UCSD-AML1 (cell line): ENCODE data around the gene APLNR.

ENCODE experiments used
- DNase-seq: peaks from one replicate; lab custom pipeline; 2025; ENCODE audit not compliant: unreplicated experiment; lab: John Stamatoyannopoulos, UW

APLNR gene

DNA sequence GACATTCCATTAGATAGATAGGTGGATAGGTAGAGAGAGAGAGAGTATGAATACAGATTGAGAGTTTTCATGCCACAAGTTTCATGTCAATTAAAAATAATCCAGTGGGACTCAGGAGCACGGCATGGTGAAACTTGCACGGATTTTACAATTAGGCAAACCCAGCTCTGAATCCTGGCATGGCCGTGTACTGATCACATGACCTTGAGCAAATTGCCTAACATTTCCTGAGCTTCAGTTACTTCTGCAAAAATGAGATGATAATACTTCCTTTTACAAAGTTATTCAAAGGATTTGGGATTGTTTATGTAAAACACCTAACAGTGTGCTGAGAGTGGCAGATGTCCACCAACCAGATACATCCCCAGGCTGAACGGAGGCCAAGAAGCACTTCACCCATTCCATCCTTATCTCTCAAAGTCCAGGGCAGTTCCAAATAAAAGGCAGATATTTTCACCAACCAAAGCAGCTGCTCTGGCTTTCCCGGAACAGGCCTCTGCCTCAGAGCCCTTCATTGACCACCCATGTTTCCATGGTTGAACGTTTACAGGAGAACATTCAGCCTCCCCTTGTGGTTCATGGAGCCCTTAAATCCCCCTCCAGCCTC lies 17.9 kb downstream of the APLNR start:
- DNase-seq, result no peak

DNA sequence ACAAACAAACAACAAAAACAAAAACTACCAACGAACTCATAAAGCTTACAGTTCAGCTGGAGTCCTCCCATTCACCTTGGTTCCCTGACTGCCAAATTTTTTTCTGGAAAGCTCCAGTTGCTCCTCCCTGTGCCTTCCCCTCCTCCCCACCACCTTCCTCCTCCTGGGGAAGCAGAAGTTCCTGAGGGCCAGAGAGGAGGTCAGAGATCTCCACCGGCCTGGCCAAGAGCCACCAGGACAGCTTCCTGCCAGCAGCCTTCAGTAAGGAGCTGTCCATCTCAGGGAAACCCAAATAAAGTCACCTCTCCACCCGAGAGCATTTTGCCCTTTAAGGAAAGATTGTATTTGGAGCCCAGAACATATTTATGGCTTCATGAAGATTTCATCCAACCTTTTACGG lies 20.0 kb downstream of the APLNR start:
- DNase-seq, result no peak

DNA sequence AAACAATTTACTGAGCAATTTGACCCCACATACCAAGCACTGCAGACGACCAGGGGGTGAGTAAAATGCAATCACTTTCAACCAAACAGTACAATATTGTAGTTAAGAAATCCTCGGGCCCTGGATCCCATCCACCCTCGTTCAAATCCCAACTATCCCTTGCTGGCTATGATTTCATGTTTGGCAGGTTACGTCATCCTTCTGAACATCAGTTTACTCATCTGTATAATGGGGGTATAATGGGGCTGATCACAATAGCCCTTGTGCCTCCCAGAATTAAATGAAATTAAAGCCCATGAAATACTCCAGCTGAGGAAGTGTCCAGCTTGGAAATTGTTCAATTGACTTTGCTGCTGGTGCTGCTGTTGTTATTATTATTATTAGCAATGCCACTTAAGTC lies 20.6 kb downstream of the APLNR start:
- DNase-seq, result no peak

DNA sequence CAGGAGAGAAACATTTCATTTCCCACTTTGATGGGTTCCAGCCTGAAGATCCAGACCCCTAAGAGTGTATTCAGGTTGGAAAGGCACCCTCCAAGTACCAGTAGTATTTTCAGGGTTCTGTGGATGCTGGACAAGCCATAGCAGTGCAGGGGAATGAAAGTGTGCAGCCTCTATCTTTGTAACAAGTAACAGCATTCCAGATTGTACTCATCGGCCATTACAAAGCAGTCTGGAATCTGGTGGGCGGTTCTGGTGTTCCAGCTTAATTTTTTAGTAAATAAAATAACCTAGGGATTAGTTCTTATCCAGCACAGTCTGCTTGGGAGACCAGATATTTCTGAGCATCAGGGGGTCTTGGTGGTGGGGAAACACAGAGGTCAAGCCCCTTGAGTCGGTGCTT lies 22.6 kb downstream of the APLNR start:
- DNase-seq, result no peak

DNA sequence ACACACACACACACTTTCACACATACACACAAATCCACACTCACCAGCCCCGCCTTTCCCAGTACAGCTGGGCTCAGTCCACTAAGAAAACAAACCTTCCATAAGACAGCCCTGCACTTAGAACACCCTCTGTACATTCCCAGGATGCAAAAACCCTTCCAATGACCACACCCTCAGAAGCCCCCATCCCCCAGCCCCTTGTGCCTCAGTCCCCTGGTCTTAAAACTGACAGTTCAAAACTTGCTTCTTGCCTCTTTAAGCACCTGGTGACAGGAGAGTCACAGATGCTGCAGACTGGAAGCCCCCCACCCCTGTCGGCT lies 23.0 kb downstream of the APLNR start:
- DNase-seq, result no peak

DNA sequence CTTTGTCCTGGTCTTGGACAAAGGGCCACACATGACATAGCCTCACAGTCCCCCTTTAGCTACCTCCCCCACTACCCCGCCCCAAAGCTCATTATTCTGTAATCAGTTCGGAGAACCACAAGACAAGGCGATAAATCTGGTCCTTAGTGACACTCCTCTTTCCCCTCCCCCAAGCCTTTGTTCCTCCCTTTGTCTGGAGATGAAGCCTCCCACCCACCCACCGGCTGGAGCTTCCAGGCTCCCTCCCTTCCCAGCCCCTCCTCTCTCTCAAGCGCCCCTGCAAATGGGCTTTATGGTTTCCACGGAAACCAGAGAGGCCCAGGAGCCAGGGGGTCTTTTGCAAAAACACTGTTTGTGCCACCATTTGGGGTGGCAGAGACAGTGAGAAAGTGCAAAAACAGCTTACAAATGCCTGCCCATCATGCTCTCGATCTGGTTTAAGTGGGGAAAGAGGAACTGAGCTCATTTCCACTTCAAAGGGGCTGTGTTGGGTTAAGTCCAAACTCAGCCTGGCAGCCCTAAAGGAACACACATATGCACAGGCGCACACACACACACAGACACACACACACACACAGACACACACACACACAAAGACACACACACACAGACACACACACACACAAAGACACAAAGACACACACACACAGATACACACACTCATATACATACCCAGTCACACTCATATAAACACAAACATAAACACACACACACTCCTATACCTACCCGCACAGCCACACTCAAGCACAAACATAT lies 23.5 kb downstream of the APLNR start:
- no peak for DNase-seq

DNA sequence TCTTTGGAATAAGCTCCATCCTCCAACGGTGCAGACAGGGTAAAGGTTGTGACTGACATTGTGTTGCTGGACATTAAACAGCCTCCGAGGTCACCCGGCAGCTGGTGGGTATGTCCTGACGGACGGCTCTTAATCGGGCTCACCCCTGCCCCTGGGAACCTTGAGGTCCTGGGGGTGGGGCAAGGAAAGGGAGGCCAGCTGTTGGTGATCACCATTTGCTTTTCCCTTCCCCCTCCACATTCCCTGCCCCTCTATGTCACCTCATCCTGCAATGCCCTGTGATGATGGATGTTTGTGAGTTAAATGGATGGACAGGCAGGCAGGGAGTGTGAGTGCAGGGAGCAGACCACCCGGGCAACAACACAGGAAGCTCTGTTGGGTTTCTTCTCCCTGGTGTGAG lies 26.3 kb downstream of the APLNR start:
- DNase-seq, result no peak

DNA sequence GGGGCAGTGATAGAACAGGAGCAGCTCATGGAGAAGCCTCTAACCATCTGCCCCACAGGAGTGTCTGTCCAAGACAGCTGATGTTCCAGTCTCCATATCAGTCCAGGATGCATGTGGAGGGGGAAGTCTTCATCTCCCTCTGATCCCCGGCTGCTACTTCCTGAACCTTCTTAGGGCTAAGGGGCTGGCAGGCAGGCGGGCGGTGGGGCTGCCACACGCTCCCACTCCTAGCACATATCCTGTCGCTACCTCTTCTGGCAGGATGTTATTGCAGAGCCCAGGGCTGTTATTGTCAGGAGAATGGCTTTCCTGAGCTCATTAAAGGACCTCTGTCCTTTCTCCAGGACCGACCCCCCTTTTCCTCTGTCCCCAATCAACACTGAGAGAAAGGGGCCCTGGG lies 29.9 kb downstream of the APLNR start:
- no peak for DNase-seq

DNA sequence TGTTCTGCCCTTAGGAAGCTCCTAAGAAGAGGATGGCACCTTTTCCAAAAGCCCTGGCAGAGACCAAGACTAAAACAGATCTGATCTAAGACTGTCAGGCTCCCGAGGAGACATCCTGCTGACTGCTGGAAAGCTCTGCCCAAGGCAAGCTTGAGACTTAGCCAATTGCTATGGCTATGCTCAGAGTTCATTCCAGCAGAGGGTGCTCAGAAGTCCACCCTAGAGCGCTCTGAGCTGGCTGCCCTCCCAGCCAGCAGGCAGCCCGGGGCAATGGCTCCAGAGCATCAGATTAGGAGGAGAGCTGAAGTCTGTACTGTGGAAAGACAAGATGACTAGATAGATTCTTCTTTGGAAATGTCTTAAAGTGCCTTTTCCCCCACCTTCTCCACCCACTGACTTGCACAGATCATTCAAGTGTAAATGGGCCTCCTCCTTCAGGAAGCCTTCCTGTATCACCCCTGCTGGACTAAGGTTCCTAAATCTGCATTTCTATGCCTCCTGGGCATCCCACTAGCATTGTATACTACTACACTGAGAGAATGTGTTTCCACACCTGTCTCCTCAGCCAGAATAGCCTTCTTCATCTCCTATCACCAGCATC lies 31.9 kb downstream of the APLNR start:
- DNase-seq, result no peak

DNA sequence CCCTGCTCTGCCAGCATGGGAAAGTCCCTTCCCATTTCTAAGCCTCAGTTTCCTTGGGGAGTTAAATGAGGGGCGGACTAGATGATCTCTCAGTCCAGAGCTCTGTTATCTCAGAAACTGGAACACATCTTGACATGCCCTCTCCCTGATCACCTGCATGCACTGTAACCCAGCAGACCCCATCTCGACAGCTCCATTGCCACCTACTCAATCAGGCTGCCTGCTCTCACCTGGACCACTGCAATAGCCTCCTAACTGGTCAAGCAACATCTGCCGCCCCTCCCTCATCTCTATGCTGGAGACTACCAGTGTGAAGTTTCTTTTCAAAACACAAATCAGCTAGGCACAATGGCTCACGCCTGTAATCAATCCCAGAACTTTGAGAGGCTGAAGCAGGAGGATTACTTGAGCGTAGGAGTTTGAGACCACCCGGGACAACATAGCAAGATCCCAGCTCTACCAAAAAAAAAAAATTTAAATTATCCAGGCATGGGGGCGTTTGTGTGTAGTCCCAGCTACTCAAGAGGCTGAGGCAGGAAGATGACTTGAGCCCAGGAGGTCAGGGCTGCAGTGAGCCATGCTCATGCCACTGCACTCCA lies 33.1 kb downstream of the APLNR start:
- no peak for DNase-seq

DNA sequence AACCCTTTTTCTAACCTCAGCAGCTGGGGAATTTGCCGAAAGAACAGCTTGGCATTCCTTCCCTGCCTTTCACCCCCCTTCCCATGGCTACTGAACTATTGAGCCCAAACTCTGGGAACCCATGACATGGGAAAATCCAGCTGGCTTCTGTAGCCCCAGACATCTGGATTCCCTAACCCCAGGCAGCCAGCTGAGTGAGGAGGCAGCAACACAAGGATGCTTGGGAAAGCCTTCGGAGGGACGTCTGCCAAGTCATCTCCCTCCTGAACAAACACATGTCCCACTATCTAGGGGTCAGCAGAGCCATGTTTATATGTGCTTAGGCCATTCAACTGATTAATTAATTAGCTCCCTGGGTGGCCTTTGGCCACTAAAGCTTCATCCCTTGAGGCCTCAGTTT lies 33.7 kb downstream of the APLNR start:
- no peak for DNase-seq

DNA sequence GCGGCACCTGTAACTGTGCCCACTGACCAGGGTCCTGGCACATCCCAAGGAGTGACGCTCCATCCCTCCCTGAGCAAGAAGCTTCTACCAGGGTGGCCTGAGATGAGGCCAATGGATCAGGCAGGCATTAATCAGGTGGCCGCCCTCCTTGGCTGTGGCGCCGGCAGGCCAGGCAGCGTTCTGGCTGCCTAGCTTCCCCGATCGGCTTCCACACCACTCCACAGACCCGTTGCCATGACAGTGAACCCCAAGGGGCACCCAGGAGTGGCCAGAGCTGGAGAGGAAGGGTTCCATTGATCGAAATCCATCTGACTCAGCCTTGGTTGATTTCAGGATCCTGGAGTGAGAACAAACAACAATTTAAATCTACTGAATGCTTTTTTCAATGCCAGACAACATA lies 34.8 kb downstream of the APLNR start:
- no peak for DNase-seq

DNA sequence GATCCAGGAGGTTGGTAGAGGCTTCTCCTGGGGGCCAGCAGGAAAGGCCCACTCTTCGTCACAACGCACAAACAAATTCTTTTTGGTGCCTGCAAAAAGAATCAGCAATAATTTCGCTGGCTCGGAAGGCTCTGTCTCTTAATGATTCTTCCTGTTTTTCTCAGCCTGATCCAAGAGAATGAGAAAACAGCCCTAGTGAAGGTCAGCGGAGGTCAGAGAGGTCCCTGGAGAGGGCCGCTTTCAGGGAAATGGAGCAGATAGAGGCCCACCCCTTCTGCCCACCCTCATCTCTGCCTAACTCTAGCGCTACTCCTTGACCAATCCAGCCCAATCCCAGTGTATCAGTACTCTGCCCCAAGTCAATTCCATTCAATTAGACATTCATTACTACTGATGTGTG lies 36.1 kb downstream of the APLNR start:
- DNase-seq, result no peak

DNA sequence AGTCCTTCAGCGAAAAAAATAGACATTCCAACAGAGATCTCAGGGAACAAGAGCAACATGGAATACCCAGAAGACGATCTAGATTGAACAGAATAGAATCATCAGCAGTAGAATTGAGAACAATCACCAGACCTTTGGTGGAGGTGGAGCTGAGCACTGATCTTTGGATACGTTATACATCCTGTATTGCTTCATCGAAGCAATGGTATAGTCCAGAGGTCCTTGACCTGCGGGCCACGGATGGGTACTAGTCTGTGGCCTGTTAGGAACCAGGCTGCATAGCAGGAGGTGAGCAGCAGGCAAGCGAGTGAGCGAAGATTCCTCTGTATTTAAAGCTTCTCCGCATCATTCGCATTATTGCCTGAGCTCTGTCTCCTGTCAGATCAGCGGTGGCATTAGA lies 37.7 kb downstream of the APLNR start:
- no peak for DNase-seq

DNA sequence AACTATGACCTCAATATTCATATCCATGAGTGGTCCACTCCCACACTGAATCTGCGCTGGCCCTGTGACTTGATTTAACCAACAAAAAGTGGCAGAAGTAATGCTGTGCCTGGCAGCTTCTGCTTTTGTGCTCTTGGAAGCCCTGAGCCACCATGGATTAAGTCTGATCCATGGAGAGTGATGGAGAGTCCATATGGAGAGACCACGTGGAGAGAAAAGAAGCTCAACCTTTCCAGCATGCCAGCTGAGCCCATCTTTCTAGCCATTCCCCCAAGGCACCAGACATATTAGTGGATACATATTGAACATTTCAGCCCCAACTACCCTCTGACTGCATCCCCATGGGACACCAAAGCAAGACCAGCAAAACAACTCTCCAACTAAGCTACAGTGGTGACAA lies 39.3 kb downstream of the APLNR start:
- DNase-seq, result no peak

DNA sequence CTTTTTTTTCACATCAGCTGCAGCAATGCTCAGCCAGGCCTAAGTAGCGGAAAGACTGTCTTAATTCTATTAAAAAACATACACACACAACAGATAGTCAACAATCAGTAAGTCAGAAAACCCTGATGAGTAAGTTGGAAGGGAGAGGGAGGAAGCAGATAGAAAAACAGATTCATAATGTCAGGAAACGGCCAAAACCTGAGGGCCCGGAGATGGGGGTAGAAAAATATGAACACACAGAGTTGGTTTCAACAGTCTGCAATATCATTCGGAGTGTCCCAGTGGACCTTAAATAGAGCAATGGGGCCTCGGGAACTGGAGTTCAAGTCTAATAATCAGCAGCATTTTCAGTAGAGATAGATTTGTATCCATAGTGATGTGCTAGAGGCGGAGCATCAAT lies 40.5 kb downstream of the APLNR start:
- DNase-seq, result no peak

DNA sequence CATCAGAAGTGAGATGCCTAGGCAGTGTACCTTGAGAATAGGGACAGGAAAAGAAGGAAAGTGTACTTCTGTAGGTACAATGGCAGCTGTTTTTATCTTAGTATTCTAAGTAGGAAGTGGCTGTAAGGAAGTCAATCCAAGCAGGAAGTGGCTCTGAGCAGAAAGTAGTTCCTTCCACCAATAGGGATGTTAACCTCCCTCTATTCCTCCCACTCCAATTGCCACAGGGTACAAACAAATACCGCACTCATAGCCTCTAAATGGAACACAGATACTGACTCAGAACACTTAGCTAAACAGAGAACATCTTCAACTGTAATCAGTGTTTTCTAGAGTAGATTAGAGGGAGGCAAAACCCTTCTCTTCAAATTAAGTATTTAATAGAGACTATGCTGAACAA lies 44.7 kb downstream of the APLNR start:
- DNase-seq, result no peak

DNA sequence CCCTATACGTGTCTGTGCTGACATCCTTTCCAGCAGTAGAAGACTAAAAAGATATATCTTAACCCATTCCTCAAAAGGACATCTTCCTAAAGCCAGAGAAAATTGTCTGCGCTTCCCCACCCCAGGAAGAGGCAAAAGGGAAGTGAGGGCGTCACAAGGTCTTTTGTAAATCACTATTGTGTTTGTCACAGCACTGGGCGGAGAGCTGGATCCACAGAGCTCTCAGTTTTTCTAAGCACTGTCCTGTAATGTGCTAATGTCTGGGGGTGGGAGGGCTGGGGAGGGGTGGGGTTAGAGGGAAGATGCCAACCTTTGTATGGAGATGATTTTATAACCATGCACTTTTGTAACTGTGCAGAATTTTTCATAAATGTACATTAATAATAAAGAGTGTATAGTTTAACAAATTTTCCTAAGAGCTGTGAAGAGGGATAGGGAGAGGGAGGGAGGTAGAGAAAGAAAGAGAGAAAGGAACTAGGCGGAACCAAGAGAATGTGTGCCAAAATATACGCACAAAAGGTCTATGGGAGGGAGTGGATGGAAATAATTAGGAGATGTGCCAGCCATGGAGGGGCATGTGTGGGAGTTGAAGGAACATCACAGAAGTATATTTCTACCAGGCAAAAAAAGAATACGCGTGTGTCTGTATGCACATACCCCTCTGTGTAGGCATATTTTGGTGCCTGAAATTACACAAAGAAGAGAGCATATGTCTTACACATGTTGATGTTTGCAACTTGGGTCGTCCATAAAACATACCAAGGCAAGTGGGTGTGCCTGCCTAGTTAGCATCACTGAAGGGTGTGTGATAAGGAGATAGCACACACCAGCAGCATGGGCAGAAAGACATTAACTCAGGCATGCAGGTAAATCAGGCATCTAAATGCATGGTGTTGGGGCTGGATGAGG lies 45.5 kb downstream of the APLNR start:
- DNase-seq, result no peak

DNA sequence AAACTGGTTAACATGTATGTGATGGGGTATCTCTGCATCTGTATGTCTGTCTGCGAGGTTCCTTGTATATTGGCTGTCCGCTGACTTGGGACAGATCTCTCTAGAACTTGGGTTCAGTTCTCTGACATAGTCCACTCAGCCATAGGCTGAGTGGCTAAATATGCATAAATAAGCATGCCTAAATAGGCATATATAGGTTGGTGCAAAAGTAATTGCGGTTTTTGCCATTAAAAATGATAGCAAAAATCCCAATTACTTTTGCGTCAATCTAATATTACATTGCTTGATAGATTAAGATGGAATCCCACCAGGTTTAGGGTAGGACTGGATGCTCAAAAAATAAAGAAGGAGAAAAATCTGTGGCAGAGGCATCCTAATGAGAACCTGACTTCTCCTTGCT lies 46.5 kb downstream of the APLNR start:
- no peak for DNase-seq
